B cell (primary cell): ENCODE results near the gene DIP2A.
"Not testable (repeated sequence)": the region's sequence is repeated elsewhere in the genome, so short reads cannot be mapped to it uniquely, and the experiment has no call there.

ENCODE experiments used
- CTCF ChIP-seq: fragments of 200-600 bp; IDR thresholded peaks from one replicate; pipeline ENCODE4 v1.8.0; 2022; ENCODE audit warnings: antibody characterized with exemption, mild to moderate bottlenecking
- EZH2 ChIP-seq: IDR thresholded peaks from 2 replicates; pipeline ENCODE4 v1.6.1; 2012; ENCODE audit warnings: borderline replicate concordance, low read depth, mild to moderate bottlenecking, moderate library complexity, low read length; ENCODE audit not compliant: insufficient read depth, poor library complexity, severe bottlenecking

GRCh38 chr21:46465153-46465552 lies 6.5 kb downstream of the DIP2A start:
- not testable (repeated sequence) for TF ChIP-seq CTCF, EZH2
